ENCODE results near the gene LARGE2. TPM values are rescaled to one million over a fixed set of nuclear protein-coding genes. Genes with fewer than 3 reads are reported as not detected.

LARGE2 gene
- polyA plus RNA-seq, 1 donor from 2014 or later: not detected

DNA sequence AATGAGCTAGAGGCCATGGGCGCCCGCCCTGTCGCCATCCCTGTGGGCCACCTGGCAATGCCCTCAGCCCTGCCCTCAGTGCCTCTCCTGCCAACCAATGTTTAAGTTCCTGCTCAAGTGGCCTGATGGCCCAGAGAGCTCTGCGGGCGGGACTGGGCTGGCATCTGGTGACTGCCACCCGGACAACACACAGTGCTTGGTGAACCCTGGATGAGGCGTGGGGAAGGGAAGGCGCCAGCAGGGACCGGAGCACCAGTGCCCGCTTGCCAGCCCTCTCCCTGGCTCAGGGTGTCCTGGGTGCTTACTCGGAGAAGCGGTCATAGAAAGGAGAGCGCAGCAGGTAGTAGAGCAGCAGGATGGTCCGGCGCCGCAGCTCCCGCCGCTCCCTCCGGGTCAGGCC is 8.9 kb upstream of the LARGE2 start:
- H3K27me3 ChIP-seq (ENCODE audit: insufficient read depth, low read depth, low read length): no peaks in the 10 kb centered on the region
- TF ChIP-seq EZH2 (IDR thresholded peaks at IDR 0.05; ENCODE audit: borderline replicate concordance, insufficient read depth, low read length, poor library complexity, severe bottlenecking) (no peak), SMC3 (conservative IDR thresholded peaks at IDR 0.05; ENCODE audit: poor library complexity) (no peak), RAD21 (conservative IDR thresholded peaks at IDR 0.05) (no peak), TAF1 (IDR thresholded peaks at IDR 0.05; ENCODE audit: low read depth) (no peak), POLR2AphosphoS5 (IDR thresholded peaks at IDR 0.05) (no peak), EP300 (conservative IDR thresholded peaks at IDR 0.05; ENCODE audit: poor library complexity, severe bottlenecking) (no peak), MXI1 (conservative IDR thresholded peaks at IDR 0.05; ENCODE audit: poor library complexity, severe bottlenecking) (no peak)
- TF ChIP-seq, protein P1, sequence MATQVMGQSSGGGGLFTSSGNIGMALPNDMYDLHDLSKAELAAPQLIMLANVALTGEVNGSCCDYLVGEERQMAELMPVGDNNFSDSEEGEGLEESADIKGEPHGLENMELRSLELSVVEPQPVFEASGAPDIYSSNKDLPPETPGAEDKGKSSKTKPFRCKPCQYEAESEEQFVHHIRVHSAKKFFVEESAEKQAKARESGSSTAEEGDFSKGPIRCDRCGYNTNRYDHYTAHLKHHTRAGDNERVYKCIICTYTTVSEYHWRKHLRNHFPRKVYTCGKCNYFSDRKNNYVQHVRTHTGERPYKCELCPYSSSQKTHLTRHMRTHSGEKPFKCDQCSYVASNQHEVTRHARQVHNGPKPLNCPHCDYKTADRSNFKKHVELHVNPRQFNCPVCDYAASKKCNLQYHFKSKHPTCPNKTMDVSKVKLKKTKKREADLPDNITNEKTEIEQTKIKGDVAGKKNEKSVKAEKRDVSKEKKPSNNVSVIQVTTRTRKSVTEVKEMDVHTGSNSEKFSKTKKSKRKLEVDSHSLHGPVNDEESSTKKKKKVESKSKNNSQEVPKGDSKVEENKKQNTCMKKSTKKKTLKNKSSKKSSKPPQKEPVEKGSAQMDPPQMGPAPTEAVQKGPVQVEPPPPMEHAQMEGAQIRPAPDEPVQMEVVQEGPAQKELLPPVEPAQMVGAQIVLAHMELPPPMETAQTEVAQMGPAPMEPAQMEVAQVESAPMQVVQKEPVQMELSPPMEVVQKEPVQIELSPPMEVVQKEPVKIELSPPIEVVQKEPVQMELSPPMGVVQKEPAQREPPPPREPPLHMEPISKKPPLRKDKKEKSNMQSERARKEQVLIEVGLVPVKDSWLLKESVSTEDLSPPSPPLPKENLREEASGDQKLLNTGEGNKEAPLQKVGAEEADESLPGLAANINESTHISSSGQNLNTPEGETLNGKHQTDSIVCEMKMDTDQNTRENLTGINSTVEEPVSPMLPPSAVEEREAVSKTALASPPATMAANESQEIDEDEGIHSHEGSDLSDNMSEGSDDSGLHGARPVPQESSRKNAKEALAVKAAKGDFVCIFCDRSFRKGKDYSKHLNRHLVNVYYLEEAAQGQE (IDR thresholded peaks at IDR 0.05; ENCODE audit: borderline replicate concordance): no peak
- TF ChIP-seq, protein P2, sequence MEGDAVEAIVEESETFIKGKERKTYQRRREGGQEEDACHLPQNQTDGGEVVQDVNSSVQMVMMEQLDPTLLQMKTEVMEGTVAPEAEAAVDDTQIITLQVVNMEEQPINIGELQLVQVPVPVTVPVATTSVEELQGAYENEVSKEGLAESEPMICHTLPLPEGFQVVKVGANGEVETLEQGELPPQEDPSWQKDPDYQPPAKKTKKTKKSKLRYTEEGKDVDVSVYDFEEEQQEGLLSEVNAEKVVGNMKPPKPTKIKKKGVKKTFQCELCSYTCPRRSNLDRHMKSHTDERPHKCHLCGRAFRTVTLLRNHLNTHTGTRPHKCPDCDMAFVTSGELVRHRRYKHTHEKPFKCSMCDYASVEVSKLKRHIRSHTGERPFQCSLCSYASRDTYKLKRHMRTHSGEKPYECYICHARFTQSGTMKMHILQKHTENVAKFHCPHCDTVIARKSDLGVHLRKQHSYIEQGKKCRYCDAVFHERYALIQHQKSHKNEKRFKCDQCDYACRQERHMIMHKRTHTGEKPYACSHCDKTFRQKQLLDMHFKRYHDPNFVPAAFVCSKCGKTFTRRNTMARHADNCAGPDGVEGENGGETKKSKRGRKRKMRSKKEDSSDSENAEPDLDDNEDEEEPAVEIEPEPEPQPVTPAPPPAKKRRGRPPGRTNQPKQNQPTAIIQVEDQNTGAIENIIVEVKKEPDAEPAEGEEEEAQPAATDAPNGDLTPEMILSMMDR (IDR thresholded peaks at IDR 0.05; ENCODE audit: poor library complexity, severe bottlenecking): no peak
- no peaks in the 10 kb centered on the region for H4K20me1 ChIP-seq (ENCODE audit: insufficient read depth)
- no peak overlapping the region for H2AFZ ChIP-seq (ENCODE audit: low read depth, low read length)
- H3K4me3 ChIP-seq (ENCODE audit: low read length): no peak overlapping the region
- H3F3A ChIP-seq (ENCODE audit: insufficient read depth, low read length, poor library complexity, severe bottlenecking): peaks cover 7% of the 10 kb centered on the region
- peaks cover 6% of the 10 kb centered on the region for H3K79me2 ChIP-seq (replicated peaks; ENCODE audit: insufficient read depth, low read length)
- no peaks in the 10 kb centered on the region for H3K9me3 ChIP-seq (ENCODE audit: low read length)
- H3K9ac ChIP-seq (ENCODE audit: low read length): no peak overlapping the region
- no peaks in the 10 kb centered on the region for H3K9me2 ChIP-seq (ENCODE audit: insufficient read depth, low read length)
- H3K4me2 ChIP-seq (ENCODE audit: low read length): no peak overlapping the region
- no peaks in the 10 kb centered on the region for H3K36me3 ChIP-seq (ENCODE audit: insufficient read depth, low read length)
- H3K27ac ChIP-seq (ENCODE audit: low read length): no peak overlapping the region

DNA sequence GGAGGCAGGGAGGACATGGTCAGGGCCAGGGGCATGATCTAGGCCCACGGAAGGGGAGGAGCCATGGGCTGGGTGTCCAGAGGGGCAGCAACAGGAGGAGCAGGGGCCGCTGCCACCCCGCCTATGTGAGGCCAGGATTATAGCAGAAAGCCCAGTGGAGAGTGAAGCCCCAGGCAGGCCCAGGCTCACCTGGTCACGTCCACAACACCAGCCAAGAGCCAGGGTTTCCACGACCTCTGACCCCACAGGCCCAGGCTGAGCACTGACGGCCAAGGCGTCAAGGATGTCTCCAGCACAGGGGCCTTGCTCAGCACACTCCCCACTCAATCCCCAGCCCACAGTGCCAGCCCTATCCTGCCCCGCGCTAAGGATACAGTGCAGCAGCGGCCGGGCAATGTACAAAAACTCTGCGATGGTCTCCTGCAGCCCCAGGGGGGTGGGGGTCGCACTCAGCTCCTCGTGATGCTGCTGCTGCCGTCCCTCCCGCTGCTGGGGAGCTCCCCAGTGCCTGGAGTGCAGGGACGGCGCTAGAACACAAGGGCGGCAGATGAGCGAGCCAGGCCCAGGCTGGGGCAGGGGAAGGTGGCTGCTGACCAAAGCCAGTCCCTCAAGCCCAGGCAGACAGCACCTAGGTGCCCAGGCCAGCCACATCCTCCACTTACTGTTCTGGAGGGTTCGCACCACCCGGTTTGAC is 8.4 kb upstream of the LARGE2 start:
- H3K9me2 ChIP-seq (ENCODE audit: insufficient read depth, low read length): no peaks in the 10 kb centered on the region
- H3K4me2 ChIP-seq (ENCODE audit: low read length): no peak overlapping the region
- no peak overlapping the region for H3K4me3 ChIP-seq (ENCODE audit: low read length)
- no peaks in the 10 kb centered on the region for H3K27me3 ChIP-seq (ENCODE audit: insufficient read depth, low read depth, low read length)
- H3K27ac ChIP-seq (ENCODE audit: low read length): no peak overlapping the region
- peaks cover 6% of the 10 kb centered on the region for H3K79me2 ChIP-seq (replicated peaks; ENCODE audit: insufficient read depth, low read length)
- H4K20me1 ChIP-seq (ENCODE audit: insufficient read depth): no peaks in the 10 kb centered on the region
- H3F3A ChIP-seq (ENCODE audit: insufficient read depth, low read length, poor library complexity, severe bottlenecking): peaks cover 8% of the 10 kb centered on the region
- no peaks in the 10 kb centered on the region for H3K9me3 ChIP-seq (ENCODE audit: low read length)
- no peaks in the 10 kb centered on the region for H3K36me3 ChIP-seq (ENCODE audit: insufficient read depth, low read length)
- no peak overlapping the region for H2AFZ ChIP-seq (ENCODE audit: low read depth, low read length)
- H3K9ac ChIP-seq (ENCODE audit: low read length): no peak overlapping the region
- TF ChIP-seq POLR2AphosphoS5 (IDR thresholded peaks at IDR 0.05) (no peak), SMC3 (conservative IDR thresholded peaks at IDR 0.05; ENCODE audit: poor library complexity) (no peak), TAF1 (IDR thresholded peaks at IDR 0.05; ENCODE audit: low read depth) (no peak), MXI1 (conservative IDR thresholded peaks at IDR 0.05; ENCODE audit: poor library complexity, severe bottlenecking) (no peak), RAD21 (conservative IDR thresholded peaks at IDR 0.05) (no peak), EP300 (conservative IDR thresholded peaks at IDR 0.05; ENCODE audit: poor library complexity, severe bottlenecking) (no peak), EZH2 (IDR thresholded peaks at IDR 0.05; ENCODE audit: borderline replicate concordance, insufficient read depth, low read length, poor library complexity, severe bottlenecking) (no peak)
- TF ChIP-seq, protein P2 (IDR thresholded peaks at IDR 0.05; ENCODE audit: poor library complexity, severe bottlenecking): no peak
- TF ChIP-seq, protein P1 (IDR thresholded peaks at IDR 0.05; ENCODE audit: borderline replicate concordance): no peak

Data from neural cell (in vitro differentiated cells).